HL-60 (cell line): ENCODE data around the gene PRR33.

Experiments used
- DNase-seq, 2 experiments: peaks; one replicate each; pipeline ENCODE4 v3.0.0-alpha.2; 2010 to 2020; ENCODE audit warnings: low read depth in 1 of 2, low spot score in 1 of 2
- H3K27ac ChIP-seq: fragments of 250-450 bp; sonication (Bioruptor Pico); replicated peaks from 2 replicates; pipeline ENCODE4 v1.5.1; 2020; ENCODE audit warnings: mild to moderate bottlenecking, moderate library complexity
- H3K27me3 ChIP-seq: fragments of 250-450 bp; sonication (Bioruptor Pico); 2 replicates; pipeline ENCODE4 v1.5.1; 2021; ENCODE audit warnings: mild to moderate bottlenecking, moderate library complexity; ENCODE audit not compliant: insufficient read depth, poor library complexity, severe bottlenecking
- H3K4me3 ChIP-seq: replicated peaks from 2 replicates; pipeline ENCODE4 v1.5.1; 2011; ENCODE audit warnings: mild to moderate bottlenecking, control low read depth, low read length; ENCODE audit not compliant: insufficient read depth
- GABPA ChIP-seq: IDR thresholded peaks from 2 replicates; pipeline ENCODE4 v1.6.1; 2012; ENCODE audit warnings: low read depth
- POLR2AphosphoS5 ChIP-seq: IDR thresholded peaks from 2 replicates; pipeline ENCODE4 v1.6.1; 2012; ENCODE audit warnings: low read depth
- SPI1 ChIP-seq: IDR thresholded peaks from 2 replicates; pipeline ENCODE4 v1.6.1; 2012; ENCODE audit warnings: low read depth, mild to moderate bottlenecking, borderline replicate concordance
- TF ChIP-seq, protein P1 (sequence below): IDR thresholded peaks from one replicate; pipeline ENCODE4 v1.5.1; 2011; ENCODE audit warnings: low read length, control low read depth, inconsistent platforms; ENCODE audit not compliant: insufficient read depth
- TF ChIP-seq, protein P2 (sequence below): IDR thresholded peaks from 2 replicates; pipeline ENCODE4 v1.6.1; 2012; ENCODE audit warnings: low read depth; ENCODE audit not compliant: insufficient replicate concordance

The PRR33 gene

DNA sequence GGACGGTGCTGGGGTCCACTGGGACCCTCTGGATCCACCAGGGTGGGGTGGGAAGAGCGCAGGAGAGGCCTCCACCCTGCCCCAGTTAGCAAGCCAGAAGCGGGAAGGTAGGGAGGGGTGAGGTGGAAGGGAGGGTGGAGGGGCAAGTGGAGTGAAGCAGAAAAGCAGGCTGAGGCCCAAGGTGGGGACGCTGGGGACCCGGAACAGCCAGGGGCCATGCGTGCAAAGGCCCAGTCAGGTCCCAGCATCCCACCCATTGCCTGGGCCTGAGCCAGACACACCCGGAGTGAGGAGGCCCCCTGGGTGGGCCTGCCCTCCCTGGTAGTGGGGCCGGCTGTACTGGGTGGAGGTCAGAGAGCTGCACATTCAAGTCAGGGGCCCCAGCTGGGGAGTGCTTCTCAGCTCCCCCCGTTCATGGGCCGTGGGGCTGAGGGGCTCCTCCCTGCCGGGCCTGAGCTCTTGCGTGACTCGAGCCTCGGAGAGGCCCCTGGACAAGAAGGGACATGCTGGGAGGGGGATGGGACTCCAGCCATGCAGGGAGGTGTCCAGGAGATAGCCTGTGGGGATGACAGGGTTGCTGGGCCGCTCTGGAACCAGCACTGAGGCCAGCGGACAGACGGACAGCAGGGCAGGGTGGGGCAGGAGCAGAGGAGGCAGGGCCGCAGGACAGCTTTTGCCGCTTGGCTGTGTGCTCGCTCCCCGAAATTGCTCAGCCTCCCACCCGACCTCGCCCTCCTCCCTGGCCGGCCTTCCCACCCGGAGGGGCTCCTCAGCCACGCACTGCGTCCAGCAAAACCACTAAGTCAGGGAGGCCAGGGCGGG lies 35.5 kb upstream of the PRR33 start:
- no peak for TF ChIP-seq GABPA
- H3K4me3 ChIP-seq, result no peak overlapping the region
- DNase-seq, result no peak
- peaks cover 4% of the 10 kb centered on the region for H3K27me3 ChIP-seq
- H3K27ac ChIP-seq, result no peak overlapping the region

DNA sequence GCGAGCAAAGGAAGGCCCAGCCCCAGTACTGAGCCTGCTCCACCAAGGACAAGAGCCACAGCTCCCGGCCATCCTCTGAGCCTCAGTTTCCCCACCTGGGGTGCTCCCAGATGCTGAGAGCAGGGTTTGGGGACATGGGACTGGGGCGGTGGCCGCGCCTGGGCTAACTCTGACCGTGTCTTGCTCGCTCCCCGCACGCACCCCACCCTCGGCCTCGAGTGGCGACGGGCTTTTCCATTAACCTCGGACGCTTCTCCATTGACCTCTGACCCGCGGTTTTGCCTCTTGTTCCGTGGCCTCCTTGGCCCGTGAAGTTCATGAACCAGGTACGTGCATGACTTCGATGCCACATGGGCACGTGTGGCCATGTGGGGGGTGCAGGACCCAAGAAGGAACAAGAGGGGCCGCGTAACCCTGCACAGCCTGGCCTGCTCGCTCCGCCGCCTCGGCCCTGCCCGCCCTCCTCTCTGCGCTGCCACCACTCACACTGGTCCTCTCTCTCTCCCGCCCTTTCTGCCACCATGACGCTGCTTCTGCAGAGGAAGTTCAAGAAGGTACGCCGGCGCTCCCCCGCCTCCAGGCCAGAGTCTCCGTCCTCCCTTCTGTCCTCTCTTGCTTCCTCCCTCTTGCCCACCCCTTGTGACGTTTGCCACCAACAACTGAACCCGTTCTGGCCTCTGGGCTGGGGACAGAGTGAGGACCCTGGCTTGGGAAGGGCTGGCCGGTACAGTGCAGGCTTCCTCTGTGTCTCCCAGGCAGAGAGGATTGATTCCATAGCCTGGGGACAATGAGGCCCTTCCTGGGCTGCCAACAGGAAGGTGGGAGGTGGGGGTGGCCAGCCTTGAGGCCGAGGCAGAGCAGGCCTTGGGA lies 34.7 kb upstream of the PRR33 start:
- Histone ChIP-seq H3K27me3 (peaks cover 4% of the 10 kb centered on the region), H3K4me3 (no peak overlapping the region), H3K27ac (no peak overlapping the region)
- TF ChIP-seq POLR2AphosphoS5, result no peak
- TF ChIP-seq, protein P1, sequence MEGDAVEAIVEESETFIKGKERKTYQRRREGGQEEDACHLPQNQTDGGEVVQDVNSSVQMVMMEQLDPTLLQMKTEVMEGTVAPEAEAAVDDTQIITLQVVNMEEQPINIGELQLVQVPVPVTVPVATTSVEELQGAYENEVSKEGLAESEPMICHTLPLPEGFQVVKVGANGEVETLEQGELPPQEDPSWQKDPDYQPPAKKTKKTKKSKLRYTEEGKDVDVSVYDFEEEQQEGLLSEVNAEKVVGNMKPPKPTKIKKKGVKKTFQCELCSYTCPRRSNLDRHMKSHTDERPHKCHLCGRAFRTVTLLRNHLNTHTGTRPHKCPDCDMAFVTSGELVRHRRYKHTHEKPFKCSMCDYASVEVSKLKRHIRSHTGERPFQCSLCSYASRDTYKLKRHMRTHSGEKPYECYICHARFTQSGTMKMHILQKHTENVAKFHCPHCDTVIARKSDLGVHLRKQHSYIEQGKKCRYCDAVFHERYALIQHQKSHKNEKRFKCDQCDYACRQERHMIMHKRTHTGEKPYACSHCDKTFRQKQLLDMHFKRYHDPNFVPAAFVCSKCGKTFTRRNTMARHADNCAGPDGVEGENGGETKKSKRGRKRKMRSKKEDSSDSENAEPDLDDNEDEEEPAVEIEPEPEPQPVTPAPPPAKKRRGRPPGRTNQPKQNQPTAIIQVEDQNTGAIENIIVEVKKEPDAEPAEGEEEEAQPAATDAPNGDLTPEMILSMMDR, result no peak
- TF ChIP-seq, protein P2, sequence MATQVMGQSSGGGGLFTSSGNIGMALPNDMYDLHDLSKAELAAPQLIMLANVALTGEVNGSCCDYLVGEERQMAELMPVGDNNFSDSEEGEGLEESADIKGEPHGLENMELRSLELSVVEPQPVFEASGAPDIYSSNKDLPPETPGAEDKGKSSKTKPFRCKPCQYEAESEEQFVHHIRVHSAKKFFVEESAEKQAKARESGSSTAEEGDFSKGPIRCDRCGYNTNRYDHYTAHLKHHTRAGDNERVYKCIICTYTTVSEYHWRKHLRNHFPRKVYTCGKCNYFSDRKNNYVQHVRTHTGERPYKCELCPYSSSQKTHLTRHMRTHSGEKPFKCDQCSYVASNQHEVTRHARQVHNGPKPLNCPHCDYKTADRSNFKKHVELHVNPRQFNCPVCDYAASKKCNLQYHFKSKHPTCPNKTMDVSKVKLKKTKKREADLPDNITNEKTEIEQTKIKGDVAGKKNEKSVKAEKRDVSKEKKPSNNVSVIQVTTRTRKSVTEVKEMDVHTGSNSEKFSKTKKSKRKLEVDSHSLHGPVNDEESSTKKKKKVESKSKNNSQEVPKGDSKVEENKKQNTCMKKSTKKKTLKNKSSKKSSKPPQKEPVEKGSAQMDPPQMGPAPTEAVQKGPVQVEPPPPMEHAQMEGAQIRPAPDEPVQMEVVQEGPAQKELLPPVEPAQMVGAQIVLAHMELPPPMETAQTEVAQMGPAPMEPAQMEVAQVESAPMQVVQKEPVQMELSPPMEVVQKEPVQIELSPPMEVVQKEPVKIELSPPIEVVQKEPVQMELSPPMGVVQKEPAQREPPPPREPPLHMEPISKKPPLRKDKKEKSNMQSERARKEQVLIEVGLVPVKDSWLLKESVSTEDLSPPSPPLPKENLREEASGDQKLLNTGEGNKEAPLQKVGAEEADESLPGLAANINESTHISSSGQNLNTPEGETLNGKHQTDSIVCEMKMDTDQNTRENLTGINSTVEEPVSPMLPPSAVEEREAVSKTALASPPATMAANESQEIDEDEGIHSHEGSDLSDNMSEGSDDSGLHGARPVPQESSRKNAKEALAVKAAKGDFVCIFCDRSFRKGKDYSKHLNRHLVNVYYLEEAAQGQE, result no peak
- TF ChIP-seq GABPA, result no peak
- TF ChIP-seq SPI1, result peak; percentile 11; the same call in 1 of the 2 replicates
- DNase-seq, result peak; percentile 52 to 62

DNA sequence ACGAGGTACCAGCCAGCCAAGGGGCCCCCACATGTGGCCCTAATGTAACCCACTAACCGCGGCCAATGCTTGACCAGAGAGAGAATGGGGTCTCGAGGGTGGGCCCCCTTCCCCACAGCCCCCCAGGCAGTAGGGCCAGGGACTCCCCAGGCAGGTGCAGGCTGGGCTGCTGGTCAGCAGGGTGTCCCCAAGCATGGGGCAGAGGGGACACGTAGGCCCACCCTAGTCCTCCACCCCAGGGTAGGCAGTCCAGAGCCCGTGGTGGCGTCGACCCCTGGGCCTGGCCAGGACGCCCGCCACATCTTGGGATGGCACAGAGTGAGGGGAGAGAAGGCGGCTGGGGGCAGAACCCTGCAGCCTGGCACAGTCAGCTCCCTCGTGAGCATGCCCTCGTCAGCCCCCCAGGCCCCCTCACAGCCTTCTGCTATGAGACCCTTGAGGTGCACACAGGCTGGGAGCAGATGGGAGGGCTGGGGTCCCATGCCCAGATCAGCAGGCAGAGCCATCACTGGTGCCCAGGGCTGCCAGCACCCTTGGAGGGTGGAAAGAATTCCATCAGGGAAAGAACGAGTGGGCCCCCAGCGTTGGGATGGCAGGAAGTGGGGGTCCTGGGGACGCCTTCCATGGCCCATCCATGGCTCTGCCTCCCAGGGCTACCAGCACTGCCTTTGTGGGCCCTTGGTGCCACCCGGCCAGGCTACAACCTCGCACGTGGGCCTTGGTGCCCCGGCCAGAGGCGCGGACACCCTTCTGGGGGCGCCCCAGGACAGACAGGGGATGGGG lies 33.9 kb upstream of the PRR33 start:
- Histone ChIP-seq H3K27ac (no peak overlapping the region), H3K4me3 (no peak overlapping the region), H3K27me3 (peaks cover 1% of the 10 kb centered on the region)
- TF ChIP-seq SPI1 (no peak), POLR2AphosphoS5 (no peak), GABPA (no peak)
- TF ChIP-seq, protein P1, result no peak
- TF ChIP-seq, protein P2, result no peak
- no peak for DNase-seq
